GM18498 (cell line): ENCODE measurements around the gene PDXP.
"Not testable (repeated sequence)": the region's sequence is repeated elsewhere in the genome, so short reads cannot be mapped to it uniquely, and the experiment has no call there.

Experiments
- ATAC-seq: cut with Tn5 transposase; IDR thresholded peaks from one replicate; pipeline ENCODE4 v1.9.1; 2021; ENCODE audit warnings: mild to moderate bottlenecking, moderate library complexity; ENCODE audit not compliant: unreplicated experiment

The PDXP gene

DNA sequence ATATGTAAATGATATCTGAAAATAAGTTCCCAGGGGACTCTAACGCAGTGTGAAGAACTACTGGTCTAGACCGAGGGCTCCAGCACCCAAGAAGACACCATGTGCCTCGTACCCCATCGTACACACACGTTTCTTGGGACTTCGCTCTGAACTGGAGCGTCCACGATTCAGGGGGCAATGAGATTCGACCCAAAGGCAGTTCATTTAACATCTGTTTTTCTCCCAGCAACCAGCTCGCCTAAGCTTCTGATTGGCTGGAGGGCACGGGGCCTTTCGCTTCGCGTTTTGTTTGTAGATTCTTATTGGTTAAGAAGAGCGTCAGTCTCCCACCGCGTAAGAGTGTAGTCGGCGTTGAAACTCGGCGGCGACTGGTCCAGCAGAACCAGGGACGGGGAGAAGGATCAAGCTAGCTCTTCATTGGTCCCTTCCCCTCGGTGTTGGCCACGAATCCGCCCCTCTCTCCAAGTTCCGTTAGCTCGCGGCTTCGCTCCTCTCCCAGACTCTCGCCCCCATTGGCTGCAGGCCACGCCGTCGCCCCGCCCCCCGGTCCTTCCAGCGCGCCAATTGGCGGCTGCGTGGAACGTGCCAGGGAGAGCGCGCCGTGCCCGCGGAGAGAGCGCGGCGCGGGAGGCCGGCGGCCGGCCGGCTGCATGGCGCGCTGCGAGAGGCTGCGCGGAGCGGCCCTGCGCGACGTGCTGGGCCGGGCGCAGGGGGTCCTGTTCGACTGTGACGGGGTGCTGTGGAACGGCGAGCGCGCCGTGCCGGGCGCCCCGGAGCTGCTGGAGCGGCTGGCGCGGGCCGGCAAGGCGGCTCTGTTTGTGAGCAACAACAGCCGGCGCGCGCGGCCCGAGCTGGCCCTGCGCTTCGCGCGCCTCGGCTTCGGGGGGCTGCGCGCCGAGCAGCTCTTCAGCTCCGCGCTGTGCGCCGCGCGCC lies at the start of gene PDXP:
Gene PDXP, plus strand, starts transcription at position 591 of the 933 bp plus-strand sequence. Its CDS starts 60 bp downstream, at position 651.
- ATAC-seq, result peak; percentile 82

DNA sequence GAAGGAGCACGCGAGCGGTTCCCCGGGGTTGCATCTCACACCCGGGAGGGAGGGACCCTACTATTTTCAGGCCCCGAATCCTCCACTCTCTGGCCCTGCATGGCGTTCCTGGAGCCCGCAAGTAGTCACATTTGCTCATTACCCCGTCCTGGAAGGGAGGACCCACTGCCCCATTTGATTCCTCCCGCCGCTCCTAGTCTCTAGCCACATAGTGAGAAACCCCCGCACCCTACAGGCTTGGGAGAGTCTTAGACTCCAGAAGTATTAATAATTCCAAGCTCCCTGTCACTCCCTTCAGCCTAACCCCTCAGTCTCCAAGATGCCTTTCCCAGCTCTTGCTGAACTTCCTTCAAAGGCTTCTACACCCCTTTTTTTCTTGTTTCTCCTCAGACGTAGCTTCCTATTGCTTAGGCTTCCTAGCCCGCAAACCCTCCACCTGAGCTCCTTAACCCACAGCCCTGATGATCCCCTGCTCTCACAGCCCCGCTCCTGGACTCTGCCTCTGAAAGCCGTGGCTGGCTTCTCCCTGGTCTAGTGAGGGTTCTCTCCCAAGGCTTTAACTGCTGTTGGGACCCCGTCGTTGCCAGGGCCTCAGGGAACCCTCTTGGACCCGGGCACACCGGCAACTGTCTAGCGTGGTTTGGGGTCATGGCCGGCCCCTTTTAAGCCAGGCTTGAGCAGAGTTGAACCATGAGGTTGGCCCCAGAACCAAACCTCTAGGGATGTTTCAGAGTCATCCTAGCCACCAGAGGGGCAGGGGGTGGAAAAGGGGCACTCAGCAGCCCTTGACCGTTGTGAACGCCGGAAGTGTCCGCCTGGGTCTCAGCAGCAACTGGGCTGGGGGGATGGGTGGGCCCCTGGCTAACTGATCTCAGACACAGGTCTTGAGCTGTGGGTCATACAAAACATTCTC lies 49.0 kb upstream of the PDXP start:
- no peak for ATAC-seq

DNA sequence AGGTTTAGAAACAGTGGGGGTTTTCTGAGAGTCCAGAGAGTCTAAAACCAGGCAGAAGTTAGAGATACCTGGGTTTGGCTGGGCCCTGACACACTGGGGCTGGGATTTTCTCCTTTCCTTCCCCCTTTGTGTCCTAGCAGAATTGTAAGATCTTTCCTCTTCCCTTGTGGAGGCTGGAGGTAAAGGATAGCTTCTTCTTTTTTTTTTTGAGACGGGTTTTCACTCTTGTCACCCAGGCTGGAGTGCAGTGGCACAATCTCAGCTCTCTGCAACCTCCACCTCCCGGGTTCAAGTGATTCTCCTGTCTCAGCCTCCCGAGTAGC lies 48.4 kb upstream of the PDXP start:
- ATAC-seq, result not testable (repeated sequence)

GRCh38 chr22:37610480-37611129 lies 47.9 kb upstream of the PDXP start:
- ATAC-seq, result no peak

DNA sequence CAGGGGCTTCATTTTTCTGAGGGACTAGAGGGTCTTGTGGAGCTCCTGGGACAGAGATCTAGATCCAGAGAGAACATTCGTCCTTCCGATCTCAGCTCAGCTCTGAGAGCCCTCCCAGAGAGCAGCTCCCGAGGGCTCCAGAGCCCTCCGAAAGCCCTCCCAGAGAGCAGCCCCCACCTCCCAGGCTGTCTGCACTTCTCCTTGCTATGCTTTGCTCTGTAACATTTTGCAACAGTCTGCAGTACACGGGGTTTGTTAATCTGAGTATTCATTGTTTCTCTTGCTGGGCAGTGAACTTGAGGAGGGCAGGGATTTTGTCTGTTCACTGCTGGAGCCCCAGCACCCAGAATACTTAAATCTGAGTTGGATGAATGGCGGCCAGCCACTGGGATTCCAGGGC lies 47.3 kb upstream of the PDXP start:
- ATAC-seq, result no peak

GRCh38 chr22:37616201-37617083 lies 42.1 kb upstream of the PDXP start:
- no peak for ATAC-seq

GRCh38 chr22:37617431-37617830 lies 41.1 kb upstream of the PDXP start:
- ATAC-seq, result no peak

DNA sequence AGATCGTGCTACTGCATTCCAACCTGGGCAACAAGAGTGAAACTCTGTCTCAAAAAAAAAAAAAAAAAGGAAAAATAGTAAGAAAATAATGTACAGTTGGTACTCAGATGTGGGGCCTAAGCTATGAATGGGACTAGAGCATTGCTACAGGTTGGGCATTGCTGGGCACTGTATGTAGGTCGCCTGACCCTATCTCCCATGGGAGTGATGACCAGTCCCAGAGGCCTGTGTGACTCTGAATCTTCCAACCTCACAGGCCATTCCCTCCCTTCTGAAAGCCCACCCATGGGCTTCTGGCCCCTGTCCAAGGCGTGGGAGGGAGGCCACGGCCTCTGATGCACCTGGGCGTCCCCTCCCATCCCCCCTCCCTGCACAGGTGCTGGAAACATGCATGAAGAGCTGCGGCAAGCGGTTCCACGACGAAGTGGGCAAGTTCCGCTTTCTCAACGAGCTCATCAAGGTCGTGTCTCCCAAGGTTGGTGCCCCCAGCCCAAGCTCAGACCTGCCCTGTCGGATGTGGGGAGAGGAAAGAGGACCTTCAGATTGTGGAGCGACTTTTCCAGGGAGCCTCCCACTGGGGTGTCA lies 40.4 kb upstream of the PDXP start:
- no peak for ATAC-seq

GRCh38 chr22:37618674-37619073 lies 39.8 kb upstream of the PDXP start:
- no peak for ATAC-seq

GRCh38 chr22:37619991-37620390 lies 38.5 kb upstream of the PDXP start:
- no peak for ATAC-seq

GRCh38 chr22:37621352-37621860 lies 37.1 kb upstream of the PDXP start:
- ATAC-seq, result no peak

DNA sequence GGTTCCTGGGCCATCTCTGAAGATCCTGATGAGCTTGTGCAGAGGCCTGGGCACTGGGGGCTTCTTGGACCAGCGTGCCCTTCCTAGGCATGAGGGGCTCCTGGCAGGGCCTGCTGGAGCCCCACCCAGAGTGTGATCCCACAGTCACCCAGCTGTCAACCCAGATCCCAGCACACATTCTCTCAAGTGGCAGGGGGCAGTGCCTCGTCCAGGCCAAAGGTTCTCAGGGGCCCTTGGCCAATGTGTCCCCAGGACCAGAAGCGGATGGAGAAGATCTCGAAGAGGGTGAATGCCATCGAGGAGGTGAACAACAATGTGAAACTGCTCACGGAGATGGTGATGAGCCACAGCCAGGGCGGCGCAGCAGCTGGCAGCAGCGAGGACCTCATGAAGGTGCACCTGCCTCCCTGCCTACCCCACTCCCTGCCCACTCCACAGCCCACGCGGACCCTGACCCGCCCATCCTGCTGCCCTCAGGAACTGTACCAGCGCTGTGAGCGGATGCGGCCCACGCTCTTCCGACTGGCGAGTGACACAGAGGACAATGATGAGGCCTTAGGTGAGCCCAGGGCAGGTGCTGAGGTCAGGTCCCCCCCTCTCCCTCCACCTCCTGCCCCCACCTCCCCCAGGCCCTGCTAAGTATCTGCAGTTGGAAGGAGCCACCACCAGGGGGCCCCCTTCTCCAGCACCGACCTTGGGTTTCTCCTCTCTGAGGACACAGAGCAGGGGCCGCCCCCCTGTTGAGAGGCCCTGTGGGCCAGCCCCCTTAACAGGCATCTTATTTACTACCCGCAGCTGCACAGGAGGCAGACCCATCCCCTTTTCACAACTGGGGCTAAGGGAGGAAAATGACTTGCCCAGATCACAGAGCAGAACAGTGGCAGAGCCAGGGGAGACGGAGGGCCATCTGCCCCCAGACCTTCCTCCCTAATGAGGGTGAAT lies 35.2 kb upstream of the PDXP start:
- ATAC-seq, result no peak

- no peak for ATAC-seq
Observed at GRCh38 chr22:37624017-37624365, 34.5 kb upstream of the PDXP start.

GRCh38 chr22:37624876-37625275 lies 33.6 kb upstream of the PDXP start:
- no peak for ATAC-seq

GRCh38 chr22:37625737-37626136 lies 32.8 kb upstream of the PDXP start:
- ATAC-seq, result no peak

DNA sequence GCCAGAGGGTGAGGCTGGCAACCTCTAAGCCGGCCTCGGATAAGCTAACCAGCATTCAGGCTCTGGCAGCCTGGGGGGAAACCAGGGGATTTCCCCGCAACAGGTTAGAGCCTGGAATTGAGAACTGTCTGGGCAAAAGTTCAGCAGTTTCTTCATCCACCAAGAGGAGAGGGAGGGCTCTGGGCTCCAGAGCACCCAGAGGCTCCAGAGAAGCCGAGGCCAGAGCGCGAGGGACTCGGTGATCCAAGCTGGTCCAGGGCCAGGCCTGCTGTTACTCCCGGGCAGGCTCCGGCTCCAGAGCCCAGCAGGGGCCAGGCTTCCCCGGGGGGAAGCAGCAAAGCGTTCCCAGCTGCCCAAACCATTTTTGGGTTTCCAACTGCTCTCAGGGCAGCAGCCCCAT lies 32.4 kb upstream of the PDXP start:
- no peak for ATAC-seq

GRCh38 chr22:37626556-37627075 lies 31.9 kb upstream of the PDXP start:
- ATAC-seq, result no peak

DNA sequence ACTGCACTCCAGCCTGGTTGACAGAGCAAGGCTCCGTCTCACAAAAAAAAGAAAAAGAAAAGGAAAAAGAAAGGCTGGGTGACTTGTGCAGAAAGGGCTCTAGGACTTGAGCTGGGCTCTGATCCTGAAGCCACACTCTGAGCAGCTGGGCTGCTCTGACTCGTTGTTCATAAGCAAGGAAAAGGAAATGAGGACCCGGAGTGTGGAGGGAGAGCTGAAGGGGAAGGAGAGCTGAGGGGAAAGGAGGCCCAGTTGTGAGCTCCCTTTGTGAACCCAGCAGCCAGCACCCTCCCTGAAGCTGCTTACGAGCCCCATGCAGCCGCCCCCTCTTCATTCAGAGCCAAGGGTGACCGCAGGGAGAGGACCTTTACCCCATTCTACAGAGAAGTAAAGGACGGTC lies 31.4 kb upstream of the PDXP start:
- no peak for ATAC-seq

- no peak for ATAC-seq
Observed at GRCh38 chr22:37627545-37627944, 31.0 kb upstream of the PDXP start.
